CMK (cell line): Measurements from ENCODE around the gene SLC47A2.

Source experiments
- DNase-seq: peaks from one replicate; pipeline ENCODE4 v3.0.0-alpha.2; 2010; ENCODE audit warnings: low read depth

Gene SLC47A2

DNA sequence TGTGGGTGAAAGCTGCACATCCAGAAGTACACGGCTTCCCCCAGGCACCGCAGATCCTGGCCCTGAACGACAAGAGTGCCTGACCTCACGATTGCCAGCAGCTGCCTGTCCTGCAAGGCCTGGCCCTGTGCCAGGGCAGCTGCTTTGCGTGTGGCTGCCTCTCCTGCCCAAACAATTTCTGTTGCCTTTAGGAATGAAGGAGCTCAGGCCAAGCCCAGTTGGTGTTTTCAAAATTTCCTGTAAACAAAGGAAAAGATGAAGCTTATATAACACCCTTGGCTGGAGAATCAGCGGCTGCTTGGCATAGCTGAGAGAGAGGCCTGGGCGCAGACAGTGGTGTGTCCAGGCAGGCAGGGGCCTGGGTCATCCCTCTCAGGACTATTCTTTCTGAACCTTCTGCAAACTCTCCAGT is 11.7 kb upstream of the SLC47A2 start:
- DNase-seq = no peak

DNA sequence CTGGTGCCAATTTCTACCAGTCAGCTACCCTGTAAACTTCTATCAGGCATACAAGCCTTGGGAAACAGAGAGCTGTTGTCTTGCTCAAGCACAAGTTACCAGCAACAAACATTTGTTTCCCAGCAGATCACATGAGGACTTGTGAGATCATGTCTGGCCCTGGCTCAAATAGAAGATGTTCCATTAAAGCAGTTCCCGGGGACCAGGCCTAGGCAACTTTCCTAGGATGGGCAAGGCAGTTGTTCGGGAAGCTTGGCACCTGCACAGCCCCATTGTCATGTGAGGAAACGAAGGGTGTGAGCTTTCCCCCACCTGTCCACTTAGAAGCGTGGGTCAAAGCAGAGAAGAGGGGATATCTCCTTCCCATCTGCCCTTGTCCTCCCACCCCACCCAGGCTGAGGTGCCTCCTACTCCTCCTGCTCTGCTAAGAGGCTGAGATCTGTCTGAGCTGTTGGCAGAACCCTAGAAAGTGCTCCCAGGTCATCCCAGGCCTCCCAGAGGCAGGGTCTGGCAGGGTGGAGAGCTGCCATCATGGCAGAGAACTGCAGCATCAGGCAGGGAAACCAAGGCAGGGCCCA is 11.2 kb upstream of the SLC47A2 start:
- DNase-seq = no peak

DNA sequence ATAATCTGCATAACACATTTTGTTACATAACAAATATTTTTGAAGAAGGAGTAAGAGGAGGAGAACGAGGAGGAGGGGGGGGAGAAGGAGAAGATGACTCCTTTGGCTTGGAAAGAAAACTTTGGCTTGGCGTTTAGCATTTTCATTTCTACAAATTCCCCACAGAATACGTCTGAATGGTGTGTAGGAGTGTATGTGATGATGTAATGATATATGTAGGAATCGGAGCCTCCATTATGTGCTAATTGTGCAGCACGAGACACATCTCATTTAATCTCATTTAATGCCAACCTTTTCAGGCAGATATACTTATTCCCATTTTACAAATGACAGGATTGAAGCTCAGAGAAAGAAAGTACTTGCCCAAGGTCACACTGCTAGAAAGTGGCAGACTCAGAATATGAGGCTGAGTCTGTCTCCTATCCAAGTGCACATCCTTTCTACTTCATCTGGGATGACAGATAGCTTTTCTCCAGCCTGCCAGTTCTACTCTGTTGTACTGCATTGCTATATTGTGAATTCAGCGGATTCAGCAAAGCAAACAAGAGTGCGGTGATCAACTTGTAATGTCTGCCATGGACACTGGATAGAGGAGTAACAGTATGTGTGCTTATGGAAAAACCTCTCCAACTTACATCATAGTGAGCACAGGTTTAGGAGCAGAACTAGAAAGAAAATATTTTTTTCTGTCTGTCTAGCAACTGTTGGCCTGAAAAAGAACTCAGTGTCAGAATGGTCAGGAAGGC is 10.4 kb upstream of the SLC47A2 start:
- no peak for DNase-seq

DNA sequence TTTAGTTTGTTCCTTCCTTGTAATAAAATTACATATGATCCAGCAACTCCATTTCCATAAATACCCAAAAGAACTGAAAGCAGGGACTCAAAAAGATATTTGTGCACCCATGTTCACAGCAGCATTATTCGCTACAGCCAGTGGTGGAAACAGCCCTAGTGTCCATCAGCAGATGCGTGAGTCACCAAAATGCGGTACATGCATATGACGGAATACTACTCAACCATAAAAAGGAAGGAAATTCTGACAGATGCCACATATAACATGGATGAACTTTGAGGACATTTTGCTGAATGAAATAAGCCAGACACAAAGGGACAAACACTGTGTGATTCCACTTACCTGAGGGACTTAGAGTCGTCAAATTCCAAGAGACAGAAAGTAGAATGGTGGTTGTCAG is 9.1 kb upstream of the SLC47A2 start:
- no peak for DNase-seq

DNA sequence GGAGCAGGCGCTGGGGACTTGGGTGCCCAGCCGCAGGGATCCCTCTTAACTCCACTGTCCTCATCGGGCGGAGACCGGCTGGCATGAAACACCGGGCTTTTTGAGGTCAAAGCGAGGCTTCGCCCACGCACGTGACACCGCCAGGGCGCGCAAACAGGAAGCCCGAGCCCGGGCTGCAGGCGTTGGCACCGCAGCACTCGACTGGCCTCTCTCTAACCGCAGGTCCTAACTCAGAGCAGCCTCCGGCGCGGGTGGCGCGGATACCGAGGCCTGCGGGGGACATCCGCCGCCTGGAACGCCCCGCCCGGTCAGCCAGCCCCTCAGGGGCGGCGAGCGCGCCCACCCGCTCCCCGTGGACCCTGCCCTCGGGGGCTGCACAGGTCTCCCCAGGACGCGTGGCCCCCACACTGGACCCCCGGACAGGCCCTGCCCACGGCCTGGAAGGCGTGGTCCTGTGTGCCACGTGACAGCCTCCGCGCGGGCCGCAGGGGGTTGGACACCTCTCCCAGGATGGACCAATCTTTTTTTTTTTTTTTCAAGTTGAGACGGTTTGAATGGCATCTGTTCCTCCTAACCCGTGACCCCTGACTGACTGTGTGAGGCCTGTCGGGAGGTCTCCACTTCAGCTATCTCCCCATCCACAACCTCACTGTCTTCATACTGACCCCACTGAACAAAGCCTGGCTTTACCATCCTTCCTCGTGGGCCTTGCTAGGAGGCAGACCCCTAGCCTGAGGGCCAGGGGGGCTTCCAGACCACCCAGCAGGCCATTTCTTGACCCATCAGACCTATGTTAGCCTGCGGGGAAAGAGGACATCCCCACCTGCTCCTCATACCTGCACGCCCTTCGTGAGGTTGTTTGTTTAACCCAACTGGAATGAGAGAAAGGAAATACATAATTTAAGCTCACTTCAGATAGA is 8.4 kb upstream of the SLC47A2 start:
- peak; percentile 62 for DNase-seq

DNA sequence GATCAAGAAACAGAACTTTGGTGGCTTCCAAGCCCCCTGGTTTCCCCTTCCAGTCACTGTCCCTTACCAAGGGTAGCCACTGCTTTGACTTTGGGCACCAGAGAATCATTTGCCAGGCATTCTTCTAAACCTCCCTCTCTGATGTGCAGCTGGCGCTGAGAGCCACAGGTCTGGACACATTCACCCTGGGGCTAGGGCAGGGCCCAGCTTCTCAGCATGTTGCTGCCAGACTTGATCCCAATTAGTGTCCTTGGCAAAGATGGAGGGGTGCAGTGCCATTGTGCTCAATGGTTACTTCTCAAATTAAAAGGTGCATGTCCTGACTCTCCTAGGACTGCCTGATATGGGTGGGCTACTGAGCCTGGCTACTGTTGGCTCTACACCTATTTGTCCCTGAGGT is 7.6 kb upstream of the SLC47A2 start:
- no peak for DNase-seq

DNA sequence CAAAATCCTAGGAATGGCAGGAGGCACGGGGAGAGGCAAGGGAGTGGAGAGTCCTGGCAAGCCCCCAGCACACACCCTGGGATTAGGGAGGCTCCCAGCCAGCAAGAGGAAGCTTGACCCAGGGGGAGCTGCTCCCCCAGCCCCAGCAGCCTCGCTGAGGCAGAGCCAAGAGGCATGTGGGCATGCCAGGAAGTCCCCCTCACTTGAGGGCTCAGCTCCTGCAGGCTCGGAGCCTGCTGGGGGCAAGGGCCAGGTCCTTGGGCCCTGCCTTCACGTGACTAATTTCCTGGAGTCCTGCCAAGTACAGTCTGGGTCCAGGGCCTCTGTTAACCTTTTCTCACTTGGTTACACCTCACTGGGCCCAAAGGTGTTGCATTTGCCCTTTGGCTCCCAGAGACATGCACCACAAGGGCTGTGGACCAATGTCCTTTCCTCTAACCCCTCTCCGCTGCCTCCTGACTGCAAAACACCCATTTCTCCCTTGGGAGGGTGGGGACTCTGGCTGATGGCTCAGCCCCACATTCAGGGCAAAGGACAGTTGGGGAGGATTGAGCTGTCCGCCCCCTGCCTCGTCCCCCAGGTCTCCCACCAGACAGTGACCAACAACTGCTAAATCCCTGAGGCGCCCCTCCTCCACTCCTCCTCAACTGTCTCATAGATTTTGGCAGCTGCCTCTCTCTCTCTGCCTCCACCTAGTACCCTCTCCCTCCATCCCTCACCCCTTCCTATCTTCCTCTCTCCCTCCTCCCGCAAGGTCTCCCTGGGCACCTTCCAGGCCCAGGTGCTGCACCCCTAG is 4.4 kb upstream of the SLC47A2 start:
- no peak for DNase-seq

DNA sequence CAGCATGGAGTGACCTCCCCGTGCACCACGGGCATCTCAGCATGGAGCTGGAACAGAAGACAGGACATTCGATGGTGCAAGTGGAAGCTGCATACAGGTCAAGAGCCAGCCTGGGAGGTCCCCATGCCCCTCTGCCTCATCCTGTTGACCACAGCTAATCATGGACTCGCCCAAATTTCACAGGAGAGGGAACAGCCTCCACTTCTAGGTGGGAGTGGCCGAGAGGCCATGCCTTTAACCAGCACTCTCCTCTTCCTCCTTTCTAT is 3.8 kb upstream of the SLC47A2 start:
- DNase-seq = no peak

DNA sequence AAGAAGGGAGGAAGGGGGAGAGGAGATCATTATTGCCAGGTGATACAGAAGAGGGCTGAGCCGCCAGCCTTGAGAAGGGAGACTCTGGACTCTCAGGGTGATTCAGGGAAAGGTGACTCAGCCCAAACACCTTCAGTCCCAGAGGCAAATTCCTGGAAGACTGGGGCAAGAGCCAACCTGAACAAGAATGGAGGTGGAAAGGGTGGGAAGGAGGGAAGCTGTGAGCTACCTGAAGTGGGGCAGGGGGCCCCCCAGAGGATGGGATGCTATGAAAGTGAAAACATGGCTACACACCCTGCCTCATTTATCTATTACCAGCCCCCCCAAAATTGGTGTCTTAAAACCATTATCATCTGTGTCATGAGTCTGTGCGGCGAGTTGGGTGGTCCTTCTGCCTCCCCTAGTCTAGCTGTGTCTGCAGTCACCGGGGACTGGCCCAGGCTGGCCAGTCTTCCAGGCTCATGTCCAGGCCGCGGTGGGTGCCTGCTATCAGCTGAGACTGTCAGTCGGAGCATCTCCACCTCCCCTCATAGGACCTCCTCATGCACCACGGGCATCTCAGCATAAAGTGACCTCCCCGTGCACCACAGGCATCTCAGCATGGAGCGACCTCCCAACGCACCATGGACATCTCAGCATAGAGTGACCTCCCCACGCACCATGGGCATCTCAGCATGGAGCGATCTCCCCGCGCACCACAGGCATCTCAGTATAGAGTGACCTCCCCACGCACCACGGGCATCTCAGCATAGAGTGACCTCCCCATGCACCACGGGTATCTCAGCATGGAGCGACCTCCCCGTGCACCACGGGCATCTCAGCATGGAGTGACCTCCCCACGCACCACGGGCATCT is 3.2 kb upstream of the SLC47A2 start:
- DNase-seq = no peak

DNA sequence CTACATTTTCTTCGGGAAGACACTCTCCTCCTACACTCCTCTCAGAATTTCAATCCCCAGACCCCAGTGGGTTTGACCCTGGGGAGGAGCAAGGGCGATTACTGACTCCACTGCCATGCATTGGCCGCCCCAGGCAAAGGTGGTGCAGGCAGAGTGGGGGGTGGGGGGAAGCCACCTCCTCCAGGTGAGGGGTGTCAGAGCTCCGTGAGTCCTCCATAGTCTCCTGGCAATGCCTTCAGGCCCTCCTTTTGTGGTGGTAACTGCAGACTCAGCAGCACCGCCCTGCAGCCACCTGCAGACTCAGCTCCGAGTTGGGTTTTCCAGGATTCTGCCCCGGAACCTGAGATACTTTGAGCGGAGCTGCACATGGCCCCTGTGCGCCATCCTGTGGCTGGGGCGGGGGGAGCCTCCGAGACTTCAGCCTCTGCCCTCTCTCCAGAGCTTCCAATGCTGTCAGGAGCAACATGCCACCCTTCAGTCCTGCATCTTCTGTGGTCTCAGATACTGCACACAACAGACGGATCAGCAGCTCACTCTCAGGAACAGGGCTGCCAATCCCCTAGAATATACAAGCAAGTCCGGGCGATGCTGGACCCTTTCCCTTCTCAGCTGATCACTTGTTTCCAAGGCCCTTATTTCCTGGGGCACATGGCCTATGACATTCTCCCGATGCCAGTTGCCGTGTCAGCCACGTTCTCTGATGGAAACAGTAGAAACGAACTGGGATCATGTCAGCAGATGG is 2.4 kb upstream of the SLC47A2 start:
- no peak for DNase-seq

DNA sequence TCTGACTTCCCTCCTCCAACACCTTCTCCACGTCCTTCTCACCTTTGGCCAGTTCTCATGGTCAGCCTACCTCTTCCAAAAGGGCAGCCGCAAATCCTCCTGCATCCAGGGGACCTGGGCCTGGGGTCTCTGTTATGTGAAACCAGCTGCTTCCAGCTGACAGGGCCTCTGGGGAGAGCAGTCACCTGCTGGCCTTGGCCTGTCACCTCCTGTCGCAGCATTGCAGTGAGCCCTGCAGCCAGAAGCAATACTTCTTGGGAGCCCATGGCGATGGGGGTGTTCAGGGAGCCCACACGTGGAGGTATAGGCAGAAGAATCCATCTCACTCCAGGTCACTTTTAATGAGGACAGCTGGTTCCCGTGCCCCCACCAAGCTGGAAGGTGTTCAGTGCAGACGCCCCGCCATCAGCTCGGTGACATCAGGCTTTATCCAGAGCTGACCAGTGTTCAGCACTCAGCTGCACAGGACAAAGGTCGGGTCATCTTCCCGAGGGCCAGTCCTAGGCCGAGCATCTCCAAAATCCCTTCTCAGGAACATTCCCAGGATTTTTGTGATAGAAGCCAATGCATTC is 1.7 kb upstream of the SLC47A2 start:
- DNase-seq = no peak

DNA sequence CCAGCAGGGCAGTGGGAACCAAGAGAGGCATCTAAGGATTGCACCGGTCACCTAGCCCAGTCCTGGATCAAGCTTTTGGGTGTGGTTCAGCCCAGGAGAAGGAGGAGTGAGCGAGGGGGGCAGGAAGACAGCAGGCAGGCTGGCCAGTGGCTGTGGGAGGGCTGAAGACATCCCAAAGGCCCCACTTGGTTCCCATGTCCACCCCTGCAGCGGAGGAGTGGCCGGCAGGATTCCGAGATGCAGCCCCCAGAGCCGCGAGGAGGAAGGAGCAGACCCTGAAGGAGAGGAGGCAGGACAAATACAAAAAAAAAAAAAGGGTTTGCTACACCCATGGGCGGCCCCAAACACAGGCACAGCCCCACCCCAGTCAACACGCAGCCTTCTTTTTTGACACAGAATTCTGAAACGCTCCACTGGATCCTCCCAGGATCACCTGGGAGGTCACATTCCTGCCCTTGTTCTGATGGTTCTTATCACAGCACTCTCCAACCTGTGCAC is 1.1 kb upstream of the SLC47A2 start:
- no peak for DNase-seq

DNA sequence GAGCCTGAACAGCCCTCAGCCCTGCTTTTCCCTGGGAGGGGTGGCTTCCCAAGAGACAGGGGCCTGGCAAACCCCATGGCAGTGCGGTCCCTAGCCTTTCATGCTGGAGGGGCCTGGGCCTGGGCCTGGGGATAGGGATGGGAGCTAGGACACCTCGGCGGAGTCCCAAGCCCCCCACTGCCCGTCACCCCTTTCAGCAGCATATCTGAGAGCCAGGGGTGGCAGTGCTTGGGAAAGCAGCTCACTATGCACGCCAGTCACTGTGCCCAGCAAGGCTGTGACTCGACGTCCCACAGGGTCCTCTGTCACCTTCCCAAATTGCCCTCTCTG is 612 bp upstream of the SLC47A2 start:
- DNase-seq = no peak

DNA sequence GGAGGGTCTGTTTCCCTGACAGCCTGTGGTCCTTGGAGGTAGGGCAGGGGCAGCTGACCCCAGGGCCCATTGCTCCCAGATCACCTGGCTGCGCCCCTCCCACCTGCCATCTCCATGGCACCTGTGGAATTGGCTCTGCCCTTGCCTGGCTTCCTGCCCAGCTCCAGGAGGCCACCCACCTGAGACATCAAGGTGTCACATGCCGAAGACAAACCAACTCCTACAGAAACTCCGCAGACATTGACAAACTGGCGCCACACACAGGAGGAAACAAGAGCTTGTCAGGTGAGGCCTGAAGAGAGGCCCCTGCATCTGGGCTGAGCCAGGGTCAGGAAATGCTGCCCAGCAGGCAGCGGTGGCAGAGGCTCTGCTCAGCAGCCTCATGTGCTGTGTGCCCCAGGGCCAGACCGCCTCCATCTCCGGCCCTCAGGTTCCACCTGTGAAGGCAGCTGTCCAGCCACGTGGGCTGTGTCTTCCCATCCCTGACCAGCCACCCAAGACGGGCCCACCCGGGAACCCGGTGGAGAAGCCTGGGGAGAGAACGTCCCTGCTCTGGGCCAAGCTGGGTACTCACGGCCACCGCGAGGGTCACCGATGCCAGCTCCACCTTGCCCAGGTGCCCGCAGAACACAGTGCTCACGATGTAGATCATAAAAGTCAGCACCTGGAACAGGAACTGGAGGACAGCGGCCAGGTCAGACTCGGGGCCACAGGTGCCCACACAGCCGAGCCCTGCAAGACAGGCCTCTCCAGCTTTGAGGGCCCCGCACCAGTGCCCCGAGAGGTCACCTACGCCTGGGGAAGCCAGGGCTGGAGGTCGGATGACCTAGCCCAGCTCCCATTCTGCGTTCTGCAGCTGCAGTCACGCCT is 1.6 kb downstream of the SLC47A2 start:
- no peak for DNase-seq

DNA sequence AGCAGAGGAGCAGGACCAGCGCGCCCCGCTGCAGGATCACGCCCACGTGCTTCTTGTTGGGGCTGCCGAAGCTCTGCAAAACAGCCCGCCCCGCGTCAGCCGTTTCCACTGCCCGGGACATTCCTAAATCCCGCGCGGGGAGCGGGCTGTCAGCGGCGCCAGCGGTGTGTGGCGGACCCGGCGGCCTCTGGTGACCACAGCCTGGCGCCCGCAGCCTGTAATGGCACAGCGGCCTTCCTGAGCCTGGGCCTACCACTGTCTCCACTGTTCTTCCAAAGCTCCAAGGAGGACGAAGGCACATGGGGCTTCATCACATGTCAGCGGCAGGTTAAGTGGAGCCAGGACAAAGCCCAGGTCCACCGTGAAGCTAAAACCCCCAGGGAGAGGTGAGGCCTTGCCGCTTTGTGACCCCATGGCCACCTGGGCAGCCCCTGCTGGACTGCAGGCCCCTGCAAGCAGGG is 2.5 kb downstream of the SLC47A2 start:
- DNase-seq = no peak

DNA sequence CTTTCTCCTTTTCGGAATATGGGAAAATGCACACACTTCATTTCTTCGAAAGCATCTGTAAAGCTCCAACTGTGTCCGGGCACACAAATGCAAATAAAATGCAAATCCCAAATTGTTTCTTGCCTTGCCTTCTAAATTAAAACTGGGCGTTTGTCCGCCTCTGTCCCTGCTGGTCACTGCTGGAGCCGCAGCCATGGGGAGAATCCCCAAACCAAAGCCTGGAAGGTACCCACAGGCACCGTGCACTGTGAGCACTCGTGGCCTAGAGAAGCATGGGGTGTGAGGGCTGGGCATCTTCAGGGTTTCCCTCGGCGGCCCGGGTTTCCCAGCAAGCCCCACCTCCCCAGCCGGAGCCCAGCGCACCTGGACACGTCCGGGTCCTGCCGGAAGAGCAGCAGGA is 2.9 kb downstream of the SLC47A2 start:
- no peak for DNase-seq

DNA sequence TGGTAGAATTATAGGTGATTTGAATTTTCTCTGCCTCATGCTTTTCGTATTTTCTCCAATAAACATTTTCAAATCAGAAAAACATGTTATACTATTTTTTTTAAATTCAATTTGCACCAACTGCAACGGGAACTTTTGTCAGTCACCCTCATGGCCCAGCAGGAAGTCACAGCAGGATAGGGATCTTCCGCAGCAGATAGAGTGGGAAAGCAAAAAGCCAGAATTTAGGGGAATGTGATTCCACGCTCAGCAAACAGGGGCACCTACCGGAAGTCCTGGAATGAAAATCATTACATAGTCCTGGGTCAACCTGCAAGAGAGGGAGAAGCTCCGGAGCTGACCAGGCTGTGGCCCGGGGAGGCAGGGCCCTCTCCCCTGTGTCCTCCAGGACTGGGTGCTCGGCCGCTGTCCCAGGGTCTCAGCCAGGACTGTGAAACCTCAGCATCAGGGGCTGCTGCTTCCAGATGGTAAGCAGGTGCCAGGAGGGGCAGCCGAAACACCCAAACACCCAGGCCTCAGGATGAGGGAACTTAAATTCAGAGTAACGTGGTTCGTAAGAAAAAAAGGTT is 3.9 kb downstream of the SLC47A2 start:
- DNase-seq = no peak

DNA sequence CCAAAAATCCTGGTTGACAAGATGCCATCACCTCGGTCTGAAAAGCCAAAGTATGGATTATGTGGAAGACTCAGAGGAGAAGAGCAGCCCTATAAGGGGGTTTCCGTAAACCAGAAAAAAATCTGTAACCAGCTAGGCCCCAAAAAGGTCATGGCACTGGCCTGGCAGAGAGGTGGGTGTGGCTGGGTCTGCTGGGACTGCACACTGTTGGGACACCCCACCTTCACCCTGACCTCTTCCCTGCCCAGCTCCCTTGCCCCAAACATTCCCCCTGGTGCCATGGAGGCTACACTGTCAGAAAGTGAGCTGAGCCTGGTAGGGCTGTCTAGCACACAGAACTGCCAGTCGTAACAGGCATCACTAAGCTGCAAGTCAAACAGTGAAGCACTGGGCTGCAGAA is 6.5 kb downstream of the SLC47A2 start:
- DNase-seq = no peak
